Fibroblast of the aortic adventitia (primary cell): Measurements from ENCODE around the gene THSD7A. TPM values are rescaled to one million over a fixed set of nuclear protein-coding genes. Genes with fewer than 3 reads are reported as not detected.
A peak's percentile ranks its signal among the peaks of the same experiment; 100 is the strongest.

Experiments used
- DNase-seq: peaks from one replicate; pipeline ENCODE4 v3.0.0-alpha.2; 2010; ENCODE audit warnings: low read depth
- H3K4me3 ChIP-seq: 2 replicates; pipeline ENCODE4 v1.5.1; 2011; ENCODE audit warnings: low read depth, mild to moderate bottlenecking, control low read depth, low read length, moderate library complexity
- total RNA-seq: library from RNA; depleted of rRNA; stranded (reverse); fragments of >200 nt; gene quantifications from 2 replicates; pipeline ENCODE4 v1.2.3, GENCODE V29; 2012; ENCODE audit warnings: low replicate concordance
- TF ChIP-seq, protein P1 (sequence below): IDR thresholded peaks from 2 replicates; pipeline ENCODE4 v1.5.1; 2011; ENCODE audit warnings: mild to moderate bottlenecking, low read length, control low read depth, inconsistent platforms; ENCODE audit not compliant: insufficient read depth

Gene THSD7A
- total RNA-seq, 1 donor, result 2.5 TPM

DNA sequence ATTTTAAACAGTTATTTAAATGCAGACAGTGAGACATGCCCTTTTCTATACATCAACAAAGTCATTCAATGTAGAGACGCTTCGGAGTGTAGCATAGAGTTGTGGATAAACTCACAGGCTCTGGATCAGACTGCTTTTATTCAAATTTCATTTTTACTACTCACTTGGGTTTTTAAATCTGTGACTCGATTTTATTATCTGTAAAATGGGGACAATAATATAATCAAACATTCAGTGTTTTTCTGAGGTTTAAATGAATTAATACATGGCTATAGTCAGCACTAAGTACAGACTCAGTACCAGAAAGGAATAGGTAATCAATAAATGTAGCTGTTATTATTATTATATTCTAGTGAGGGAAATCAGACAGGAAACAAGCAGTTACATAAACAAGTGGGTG lies 43.4 kb downstream of the THSD7A start:
- DNase-seq, result no peak
- no peak overlapping the region for H3K4me3 ChIP-seq

DNA sequence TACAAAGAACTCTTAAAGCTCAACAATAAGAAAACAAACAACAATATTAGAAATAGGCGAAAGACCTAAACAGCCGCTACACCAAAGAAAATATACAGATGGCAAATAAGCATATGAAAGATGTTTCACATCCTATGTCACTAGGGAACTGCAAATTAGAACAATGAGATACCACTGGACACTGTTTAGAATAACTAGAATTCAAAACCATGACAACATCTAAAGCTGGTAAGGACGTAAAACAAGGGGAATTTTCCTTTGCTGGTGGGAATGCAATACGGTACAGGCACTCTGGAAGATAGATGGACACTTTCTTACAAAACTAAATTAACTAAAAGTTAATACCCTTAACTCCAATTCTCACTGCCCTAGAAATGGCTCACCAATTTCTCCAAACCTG lies 44.5 kb downstream of the THSD7A start:
- TF ChIP-seq, protein P1, sequence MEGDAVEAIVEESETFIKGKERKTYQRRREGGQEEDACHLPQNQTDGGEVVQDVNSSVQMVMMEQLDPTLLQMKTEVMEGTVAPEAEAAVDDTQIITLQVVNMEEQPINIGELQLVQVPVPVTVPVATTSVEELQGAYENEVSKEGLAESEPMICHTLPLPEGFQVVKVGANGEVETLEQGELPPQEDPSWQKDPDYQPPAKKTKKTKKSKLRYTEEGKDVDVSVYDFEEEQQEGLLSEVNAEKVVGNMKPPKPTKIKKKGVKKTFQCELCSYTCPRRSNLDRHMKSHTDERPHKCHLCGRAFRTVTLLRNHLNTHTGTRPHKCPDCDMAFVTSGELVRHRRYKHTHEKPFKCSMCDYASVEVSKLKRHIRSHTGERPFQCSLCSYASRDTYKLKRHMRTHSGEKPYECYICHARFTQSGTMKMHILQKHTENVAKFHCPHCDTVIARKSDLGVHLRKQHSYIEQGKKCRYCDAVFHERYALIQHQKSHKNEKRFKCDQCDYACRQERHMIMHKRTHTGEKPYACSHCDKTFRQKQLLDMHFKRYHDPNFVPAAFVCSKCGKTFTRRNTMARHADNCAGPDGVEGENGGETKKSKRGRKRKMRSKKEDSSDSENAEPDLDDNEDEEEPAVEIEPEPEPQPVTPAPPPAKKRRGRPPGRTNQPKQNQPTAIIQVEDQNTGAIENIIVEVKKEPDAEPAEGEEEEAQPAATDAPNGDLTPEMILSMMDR, result no peak
- DNase-seq, result no peak
- no peak overlapping the region for H3K4me3 ChIP-seq

More for the DNA sequence above, 43.4 kb downstream of the THSD7A start:
- TF ChIP-seq, protein P1, result no peak

DNA sequence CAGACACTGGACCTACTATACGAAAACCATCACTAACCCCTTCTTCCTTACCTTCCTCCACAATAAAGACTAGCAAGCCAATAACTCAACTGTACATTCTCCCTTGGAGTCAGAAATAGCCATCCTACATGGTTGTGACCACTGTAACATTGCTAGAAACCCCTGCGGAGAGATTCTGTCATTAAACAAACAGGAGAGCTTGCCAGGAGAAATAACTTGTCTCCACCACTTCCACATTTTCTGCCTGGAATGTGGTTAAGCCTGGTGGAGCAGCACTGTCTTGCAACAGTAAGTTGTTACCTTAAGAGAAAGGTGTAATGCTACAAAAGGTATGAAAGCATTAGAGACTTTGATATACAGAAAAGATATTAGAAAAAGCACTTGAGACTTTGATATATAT lies 45.8 kb downstream of the THSD7A start:
- DNase-seq, result peak; percentile 0
- TF ChIP-seq, protein P1, result no peak
- no peak overlapping the region for H3K4me3 ChIP-seq

DNA sequence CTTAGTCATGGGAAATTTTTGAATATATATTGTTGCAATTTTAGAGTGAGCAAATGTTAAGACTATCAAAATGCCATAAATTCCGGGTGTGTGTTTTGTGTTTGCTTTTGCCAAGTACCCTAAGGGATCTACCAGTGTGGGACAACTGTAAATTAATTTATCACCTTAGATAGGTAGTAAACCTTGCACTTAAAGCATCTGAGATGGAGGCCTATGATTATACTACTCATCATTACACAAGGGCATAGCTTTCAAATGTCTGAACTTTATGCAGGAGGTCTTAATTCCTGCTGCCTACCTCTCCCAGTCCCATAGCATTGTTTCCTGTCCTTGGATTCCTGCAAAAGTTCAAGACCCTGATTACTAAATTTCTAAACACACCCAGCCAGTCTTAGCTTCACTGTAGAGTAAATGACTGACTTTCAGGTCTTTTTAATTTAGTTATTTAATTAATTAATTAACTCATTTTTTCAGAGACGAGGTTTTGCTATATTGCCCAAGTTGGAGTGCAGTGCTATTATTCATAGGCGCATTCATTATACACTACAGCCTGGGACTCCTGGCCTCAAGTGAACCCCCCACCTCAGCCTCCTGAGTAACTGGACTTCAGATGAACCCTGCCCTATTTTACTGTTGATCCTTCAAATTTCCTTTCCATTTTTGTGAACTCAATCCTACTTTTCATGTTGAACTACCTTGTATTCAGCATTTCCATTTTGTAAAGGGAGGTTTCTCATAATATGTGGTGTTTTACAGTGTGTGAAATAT lies 47.0 kb downstream of the THSD7A start:
- TF ChIP-seq, protein P1, result no peak
- DNase-seq, result no peak

DNA sequence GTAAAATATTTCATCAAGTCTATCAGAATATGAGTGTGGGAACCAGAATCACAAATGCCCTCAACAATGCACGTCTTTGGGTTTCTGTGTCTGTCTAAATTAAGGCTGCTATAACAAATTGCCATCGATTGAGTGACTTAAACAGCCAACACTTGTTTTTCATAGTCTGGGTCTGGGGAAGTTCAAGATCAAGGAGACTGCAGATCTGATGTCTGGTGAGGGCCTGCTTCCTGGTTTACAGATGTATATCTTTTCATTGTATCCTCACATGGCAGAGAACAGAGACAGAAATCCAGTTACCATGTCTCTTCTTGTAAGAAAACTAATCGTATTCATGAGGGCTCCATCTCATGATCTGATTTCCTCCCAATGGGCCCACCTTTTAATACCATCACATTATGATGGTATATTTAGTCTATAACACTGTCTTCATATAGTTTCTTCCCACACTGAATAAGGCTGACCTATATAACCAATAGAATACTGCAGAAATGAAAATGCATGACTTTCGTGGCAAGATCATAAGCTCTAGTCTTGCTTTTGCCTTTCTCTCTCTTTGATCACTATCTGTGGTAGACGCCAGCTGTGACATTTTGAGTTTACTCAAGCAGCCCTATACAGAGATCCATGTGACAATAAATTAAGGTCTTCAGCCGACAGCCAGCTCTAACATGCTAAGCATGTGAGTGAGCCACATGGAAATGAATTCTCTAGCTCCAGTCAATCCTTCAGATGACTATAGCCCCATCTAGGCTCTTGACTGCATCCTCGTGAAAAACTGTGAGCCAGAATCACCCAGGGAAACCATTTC lies 51.9 kb downstream of the THSD7A start:
- H3K4me3 ChIP-seq, result no peak overlapping the region
- DNase-seq, result no peak
- TF ChIP-seq, protein P1, result no peak

More for the DNA sequence above, 47.0 kb downstream of the THSD7A start:
- H3K4me3 ChIP-seq, result no peak overlapping the region

DNA sequence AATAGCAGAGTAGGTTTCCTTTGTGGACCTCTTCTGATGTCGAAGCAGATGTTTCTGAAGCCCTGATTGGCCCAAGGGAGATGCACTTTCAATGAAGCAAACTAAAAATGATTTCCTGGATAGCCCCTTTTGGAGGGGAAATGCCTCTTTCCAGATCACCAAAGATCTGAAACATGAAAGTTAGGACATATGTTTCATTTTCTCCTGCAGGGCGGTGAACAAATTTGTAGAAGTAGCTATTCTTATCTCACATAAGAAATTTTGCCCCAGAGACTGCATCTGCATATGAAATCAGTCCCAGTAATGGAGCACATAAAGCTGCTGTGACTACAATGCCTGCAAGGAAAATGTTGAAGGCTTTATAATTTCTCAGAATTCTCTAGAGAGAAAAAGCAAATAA lies 56.0 kb downstream of the THSD7A start:
- no peak overlapping the region for H3K4me3 ChIP-seq
- no peak for DNase-seq
- TF ChIP-seq, protein P1, result no peak
